GM13977 (cell line): ENCODE measurements around the gene PLD2.
A peak's percentile ranks its signal among the peaks of the same experiment; 100 is the strongest.

Experiments used
- DNase-seq: peaks from one replicate; pipeline ENCODE4 v3.0.0; 2012; ENCODE audit warnings: low spot score
- CTCF ChIP-seq: IDR thresholded peaks from 2 replicates; pipeline ENCODE4 v1.5.1; 2012; ENCODE audit warnings: mild to moderate bottlenecking, control low read depth; ENCODE audit not compliant: insufficient read depth; ENCODE audit errors: extremely low read depth, missing control alignments
- in situ Hi-C: fragments of 300-500 bp; cut with MboI; formaldehyde crosslinking; loops from one replicate; pipeline ENCODE4 v1.12.0; 2022; ENCODE audit warnings: low sequenced_read_pairs, low pct_unique_long_range_greater_than_20kb, mixed read lengths, inconsistent platforms; ENCODE audit not compliant: unreplicated experiment

PLD2 gene

GRCh38 chr17:4769628-4770027, 37.3 kb upstream of the PLD2 start:
- in situ Hi-C loops = no loop called here
- TF ChIP-seq CTCF = no peak
- DNase-seq = no peak

- no peak for DNase-seq
- in situ Hi-C loops = no loop called here
- no peak for TF ChIP-seq CTCF
These were observed 35.3 kb upstream of the PLD2 start, which contains the start of gene TM4SF5 for GRCh38 chr17:4771519-4772234. Gene TM4SF5 (plus strand): TSS chr17:4771886. CDS start chr17:4771923, 37 bp downstream.

- no peak for TF ChIP-seq CTCF
- in situ Hi-C loops = no loop called here
- DNase-seq = no peak
These were observed 34.7 kb upstream of the PLD2 start for GRCh38 chr17:4772235-4772613.

DNA sequence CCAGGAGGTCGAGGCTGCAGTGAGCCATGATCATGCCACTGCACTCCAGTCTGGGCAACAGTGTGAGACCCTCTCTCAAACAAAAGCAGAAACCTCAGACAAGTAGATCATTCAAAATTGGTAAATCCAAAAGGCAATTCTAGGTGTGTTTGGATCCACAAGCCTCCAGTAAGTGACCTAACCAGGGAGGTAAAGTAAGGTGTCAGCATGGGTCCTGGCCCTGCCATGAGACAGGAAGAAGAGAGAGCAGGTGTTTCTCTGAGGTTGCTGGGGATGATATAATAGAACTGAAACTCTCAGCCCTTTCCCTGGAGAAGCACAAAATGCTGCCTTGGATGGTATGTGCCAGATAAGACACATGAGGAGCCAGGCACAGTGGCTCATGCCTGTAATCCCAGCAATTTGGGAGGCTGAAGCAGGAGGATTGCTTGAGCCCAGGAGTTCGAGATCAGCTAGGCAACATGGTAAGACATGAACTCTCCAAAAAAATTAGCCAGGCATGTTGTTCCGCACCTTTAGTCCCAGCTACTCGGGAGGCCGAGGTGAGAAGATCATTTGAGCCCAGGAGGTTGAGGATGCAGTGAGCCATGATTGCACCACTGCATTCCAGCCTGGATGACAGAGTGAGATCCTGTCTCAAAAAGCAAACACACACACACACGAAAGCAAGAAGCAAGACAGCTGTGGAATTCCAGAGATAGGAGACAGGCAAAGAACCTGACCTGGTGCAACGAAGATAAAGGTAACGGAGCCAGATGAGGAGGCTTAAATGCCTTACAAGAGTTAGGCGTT, 28.8 kb upstream of the PLD2 start:
- no peak for DNase-seq
- in situ Hi-C loops = no loop called here
- TF ChIP-seq CTCF = no peak

GRCh38 chr17:4780325-4780955, 26.5 kb upstream of the PLD2 start:
- DNase-seq = no peak
- no peak for TF ChIP-seq CTCF
- in situ Hi-C loops = no loop called here

GRCh38 chr17:4782652-4783051, 24.3 kb upstream of the PLD2 start:
- DNase-seq = no peak
- in situ Hi-C loops = no loop called here
- peak; percentile 9 for TF ChIP-seq CTCF
